ENCODE results near the gene ARHGEF25.

- TF ChIP-seq, protein P1, sequence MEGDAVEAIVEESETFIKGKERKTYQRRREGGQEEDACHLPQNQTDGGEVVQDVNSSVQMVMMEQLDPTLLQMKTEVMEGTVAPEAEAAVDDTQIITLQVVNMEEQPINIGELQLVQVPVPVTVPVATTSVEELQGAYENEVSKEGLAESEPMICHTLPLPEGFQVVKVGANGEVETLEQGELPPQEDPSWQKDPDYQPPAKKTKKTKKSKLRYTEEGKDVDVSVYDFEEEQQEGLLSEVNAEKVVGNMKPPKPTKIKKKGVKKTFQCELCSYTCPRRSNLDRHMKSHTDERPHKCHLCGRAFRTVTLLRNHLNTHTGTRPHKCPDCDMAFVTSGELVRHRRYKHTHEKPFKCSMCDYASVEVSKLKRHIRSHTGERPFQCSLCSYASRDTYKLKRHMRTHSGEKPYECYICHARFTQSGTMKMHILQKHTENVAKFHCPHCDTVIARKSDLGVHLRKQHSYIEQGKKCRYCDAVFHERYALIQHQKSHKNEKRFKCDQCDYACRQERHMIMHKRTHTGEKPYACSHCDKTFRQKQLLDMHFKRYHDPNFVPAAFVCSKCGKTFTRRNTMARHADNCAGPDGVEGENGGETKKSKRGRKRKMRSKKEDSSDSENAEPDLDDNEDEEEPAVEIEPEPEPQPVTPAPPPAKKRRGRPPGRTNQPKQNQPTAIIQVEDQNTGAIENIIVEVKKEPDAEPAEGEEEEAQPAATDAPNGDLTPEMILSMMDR (IDR thresholded peaks at IDR 0.05) = no peak
- TF ChIP-seq EZH2 (IDR thresholded peaks at IDR 0.05; ENCODE audit: borderline replicate concordance, insufficient read depth, low read depth, low read length, poor library complexity, severe bottlenecking) = no peak
Observed at GRCh38 chr12:57590864-57591781, 20.1 kb upstream of the ARHGEF25 start, which contains the start of gene PIP4K2C.

Measured in B cell (primary cell).